Parathyroid adenoma (tissue), 2 donors: Measurements from ENCODE around the gene ITPR1.

Experiments used
- H2AFZ ChIP-seq: fragments of 300-600 bp; sonication (generic); one replicate; pipeline ENCODE4 v1.7.0; 2017; ENCODE audit warnings: antibody characterized with exemption, mild to moderate bottlenecking
- H3K27ac ChIP-seq: fragments of 300-600 bp; sonication (generic); one replicate; pipeline ENCODE4 v1.7.0; 2017
- H3K27me3 ChIP-seq: fragments of 300-600 bp; sonication (generic); one replicate; pipeline ENCODE4 v1.7.0; 2017; ENCODE audit warnings: low read length; ENCODE audit not compliant: control insufficient read depth, insufficient read depth
- H3K36me3 ChIP-seq: fragments of 300-600 bp; sonication (generic); one replicate; pipeline ENCODE4 v1.7.0; 2017; ENCODE audit warnings: low read length; ENCODE audit not compliant: control insufficient read depth, insufficient read depth
- H3K4me1 ChIP-seq: fragments of 300-600 bp; sonication (generic); one replicate; pipeline ENCODE4 v1.7.0; 2017; ENCODE audit warnings: control low read depth
- H3K4me2 ChIP-seq: fragments of 300-600 bp; sonication (generic); one replicate; pipeline ENCODE4 v1.7.0; 2017; ENCODE audit warnings: low read length
- H3K4me3 ChIP-seq: fragments of 300-600 bp; sonication (generic); one replicate; pipeline ENCODE4 v1.7.0; 2017; ENCODE audit warnings: low read depth, low read length
- H3K79me2 ChIP-seq: fragments of 300-600 bp; sonication (generic); one replicate; pipeline ENCODE4 v1.7.0; 2017; ENCODE audit warnings: control low read depth
- H3K9ac ChIP-seq: fragments of 300-600 bp; sonication (generic); one replicate; pipeline ENCODE4 v1.7.0; 2017; ENCODE audit warnings: mild to moderate bottlenecking
- H3K9me3 ChIP-seq: fragments of 300-600 bp; sonication (generic); one replicate; pipeline ENCODE4 v1.7.0; 2017; ENCODE audit warnings: low read length; ENCODE audit not compliant: control insufficient read depth
- TF ChIP-seq, protein P1 (sequence below): fragments of 300-600 bp; sonication (generic); IDR thresholded peaks from one replicate; pipeline ENCODE4 v1.7.0; 2017; ENCODE audit warnings: antibody characterized with exemption, mild to moderate bottlenecking
- donor health status: primary hyperparathyroidism.

The ITPR1 gene

DNA sequence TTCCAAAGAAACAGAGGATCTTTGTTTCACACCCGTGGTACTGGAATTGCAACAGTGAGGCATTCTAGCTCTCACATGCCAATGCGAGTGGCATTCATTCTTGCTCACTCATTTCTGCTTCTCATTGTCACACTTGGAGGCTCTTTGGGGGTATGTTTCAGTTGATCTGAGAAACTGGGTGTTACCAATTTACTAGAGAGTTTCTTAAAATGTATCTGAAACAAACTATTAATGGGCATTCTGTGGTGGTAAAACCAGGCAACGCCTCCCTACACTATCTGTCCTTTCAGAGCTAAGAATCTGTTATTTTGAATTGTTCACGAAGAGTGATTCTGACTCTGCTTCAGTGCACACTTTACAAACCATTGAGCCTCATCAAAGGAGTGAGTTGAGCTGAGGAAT lies 345.5 kb downstream of the ITPR1 start:
- Histone ChIP-seq H3K27me3 (no peaks in the 10 kb centered on the region), H3K36me3 (no peaks in the 10 kb centered on the region), H3K4me2 (no peak overlapping the region), H3K9ac (no peak overlapping the region), H3K9me3 (no peaks in the 10 kb centered on the region), H2AFZ (no peak overlapping the region), H3K27ac (no peak overlapping the region), H3K4me3 (no peak overlapping the region), H3K4me1 (no peaks in the 10 kb centered on the region), H3K79me2 (no peaks in the 10 kb centered on the region)
- TF ChIP-seq, protein P1, sequence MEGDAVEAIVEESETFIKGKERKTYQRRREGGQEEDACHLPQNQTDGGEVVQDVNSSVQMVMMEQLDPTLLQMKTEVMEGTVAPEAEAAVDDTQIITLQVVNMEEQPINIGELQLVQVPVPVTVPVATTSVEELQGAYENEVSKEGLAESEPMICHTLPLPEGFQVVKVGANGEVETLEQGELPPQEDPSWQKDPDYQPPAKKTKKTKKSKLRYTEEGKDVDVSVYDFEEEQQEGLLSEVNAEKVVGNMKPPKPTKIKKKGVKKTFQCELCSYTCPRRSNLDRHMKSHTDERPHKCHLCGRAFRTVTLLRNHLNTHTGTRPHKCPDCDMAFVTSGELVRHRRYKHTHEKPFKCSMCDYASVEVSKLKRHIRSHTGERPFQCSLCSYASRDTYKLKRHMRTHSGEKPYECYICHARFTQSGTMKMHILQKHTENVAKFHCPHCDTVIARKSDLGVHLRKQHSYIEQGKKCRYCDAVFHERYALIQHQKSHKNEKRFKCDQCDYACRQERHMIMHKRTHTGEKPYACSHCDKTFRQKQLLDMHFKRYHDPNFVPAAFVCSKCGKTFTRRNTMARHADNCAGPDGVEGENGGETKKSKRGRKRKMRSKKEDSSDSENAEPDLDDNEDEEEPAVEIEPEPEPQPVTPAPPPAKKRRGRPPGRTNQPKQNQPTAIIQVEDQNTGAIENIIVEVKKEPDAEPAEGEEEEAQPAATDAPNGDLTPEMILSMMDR: no peak

DNA sequence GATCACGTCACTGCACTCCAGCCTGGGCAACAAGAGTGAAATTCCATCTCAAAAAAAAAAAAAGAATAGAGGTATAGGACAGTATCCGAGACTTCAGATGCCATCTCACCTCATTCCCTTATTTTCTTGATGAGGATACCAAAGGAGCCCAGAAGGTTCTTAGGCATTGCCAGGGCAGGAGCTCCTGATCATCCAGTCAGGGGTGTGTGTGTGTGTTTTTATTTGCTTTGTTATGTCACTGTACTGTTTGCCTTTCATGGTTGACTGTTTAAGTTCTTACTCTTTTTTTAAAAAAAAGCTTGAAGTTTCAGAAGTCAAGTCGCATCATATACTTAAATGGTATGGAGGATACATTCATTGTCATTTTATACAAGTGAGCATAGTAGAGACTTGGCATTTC lies 346.1 kb downstream of the ITPR1 start:
- no peaks in the 10 kb centered on the region for H3K9me3 ChIP-seq
- no peaks in the 10 kb centered on the region for H3K36me3 ChIP-seq
- H3K27me3 ChIP-seq: no peaks in the 10 kb centered on the region
- H3K4me3 ChIP-seq: no peak overlapping the region
- H3K79me2 ChIP-seq: no peaks in the 10 kb centered on the region
- no peak overlapping the region for H3K4me2 ChIP-seq
- TF ChIP-seq, protein P1: no peak
- no peak overlapping the region for H2AFZ ChIP-seq
- no peaks in the 10 kb centered on the region for H3K4me1 ChIP-seq
- no peak overlapping the region for H3K27ac ChIP-seq
- H3K9ac ChIP-seq: no peak overlapping the region

DNA sequence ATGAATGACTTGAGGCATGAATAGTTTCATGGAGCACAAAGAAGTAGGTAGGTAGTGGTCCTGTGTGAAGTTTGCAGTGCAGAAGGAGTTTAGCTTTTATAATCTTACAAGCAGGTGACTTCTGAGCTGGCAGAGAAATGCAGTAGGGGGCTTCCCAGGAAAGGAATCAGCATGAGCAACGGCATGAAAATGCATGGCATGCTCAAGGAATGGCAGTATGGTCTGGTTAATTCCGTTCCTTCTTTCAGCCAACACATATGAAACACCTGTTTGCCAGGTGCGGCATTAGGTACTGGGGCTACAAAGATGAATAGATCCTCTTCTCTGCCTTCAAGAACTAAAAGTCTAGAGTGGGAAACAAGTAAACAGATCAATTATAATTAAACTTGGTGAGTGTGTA lies 348.1 kb downstream of the ITPR1 start:
- H3K27me3 ChIP-seq: no peaks in the 10 kb centered on the region
- no peaks in the 10 kb centered on the region for H3K79me2 ChIP-seq
- no peaks in the 10 kb centered on the region for H3K4me1 ChIP-seq
- H3K27ac ChIP-seq: no peak overlapping the region
- H2AFZ ChIP-seq: no peak overlapping the region
- no peaks in the 10 kb centered on the region for H3K36me3 ChIP-seq
- TF ChIP-seq, protein P1: no peak
- no peak overlapping the region for H3K4me2 ChIP-seq
- H3K9ac ChIP-seq: no peak overlapping the region
- no peaks in the 10 kb centered on the region for H3K9me3 ChIP-seq
- no peak overlapping the region for H3K4me3 ChIP-seq

DNA sequence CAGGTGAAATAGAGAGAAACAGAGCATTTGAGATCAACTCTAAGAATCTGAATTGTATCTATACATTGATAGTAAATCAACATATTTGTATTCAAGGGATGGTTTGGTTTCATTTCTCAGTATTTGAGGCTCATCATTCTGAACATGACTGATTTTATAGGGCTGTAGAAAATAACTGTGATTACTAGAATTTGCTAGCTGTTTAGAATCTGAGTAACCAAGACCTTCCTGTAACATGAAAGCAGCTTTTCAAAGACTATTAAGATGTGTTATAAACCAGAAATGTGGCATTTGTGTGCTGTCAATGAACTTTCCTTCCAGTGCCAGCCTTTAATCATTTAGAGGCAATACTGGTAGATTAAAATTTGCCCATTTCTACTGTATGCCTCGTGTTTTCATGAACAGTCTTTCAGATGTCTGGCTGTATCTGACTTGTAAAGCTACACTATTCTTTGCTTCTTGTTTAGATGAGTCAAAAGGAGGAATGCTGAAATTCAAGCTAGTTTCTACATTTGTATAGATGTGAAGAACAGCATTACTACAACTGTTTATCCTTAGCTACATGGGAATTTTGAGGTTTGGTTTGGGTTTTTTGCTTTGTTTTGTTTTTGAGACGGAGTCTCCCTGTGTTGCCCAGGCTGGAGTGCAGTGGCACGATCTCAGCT lies 348.8 kb downstream of the ITPR1 start:
- TF ChIP-seq, protein P1: no peak
- Histone ChIP-seq H3K4me3 (no peak overlapping the region), H3K4me2 (no peak overlapping the region), H2AFZ (no peak overlapping the region), H3K27me3 (no peaks in the 10 kb centered on the region), H3K9ac (no peak overlapping the region), H3K27ac (no peak overlapping the region), H3K9me3 (no peaks in the 10 kb centered on the region), H3K4me1 (no peaks in the 10 kb centered on the region), H3K36me3 (no peaks in the 10 kb centered on the region), H3K79me2 (no peaks in the 10 kb centered on the region)

DNA sequence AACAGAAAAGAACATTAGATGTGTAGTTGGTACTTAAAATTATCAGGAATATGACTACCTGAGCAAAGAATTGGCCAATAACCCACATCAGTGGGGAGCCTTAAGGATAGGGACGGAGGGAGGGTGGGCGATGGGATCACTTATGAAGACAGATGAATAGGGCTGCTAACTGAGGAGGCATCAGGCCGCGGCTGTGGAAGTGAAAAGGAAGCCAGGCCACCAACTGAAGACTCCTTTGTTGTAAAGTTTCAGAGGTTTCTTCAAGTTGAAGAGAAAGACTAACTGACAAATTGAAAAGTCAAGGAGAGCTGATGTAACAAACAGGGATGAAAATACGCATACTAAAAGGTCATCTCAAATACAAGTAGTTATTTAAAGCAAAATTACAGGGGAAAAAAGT lies 350.5 kb downstream of the ITPR1 start:
- Histone ChIP-seq H2AFZ (no peak overlapping the region), H3K4me3 (no peak overlapping the region), H3K79me2 (no peaks in the 10 kb centered on the region), H3K9ac (no peak overlapping the region), H3K4me2 (no peak overlapping the region), H3K4me1 (peaks cover 12% of the 10 kb centered on the region), H3K9me3 (no peaks in the 10 kb centered on the region), H3K36me3 (no peaks in the 10 kb centered on the region), H3K27ac (no peak overlapping the region), H3K27me3 (no peaks in the 10 kb centered on the region)
- TF ChIP-seq, protein P1: no peak
